Fibroblast of villous mesenchyme (primary cell): ENCODE results near the gene PARM1. TPM values are rescaled to one million over a fixed set of nuclear protein-coding genes. Genes with fewer than 3 reads are reported as not detected.

ENCODE experiments used
- DNase-seq: peaks from one replicate; pipeline ENCODE4 v3.0.0-alpha.2; 2010; ENCODE audit warnings: low read depth
- H3K4me3 ChIP-seq: 2 replicates; pipeline ENCODE4 v1.5.1; 2011; ENCODE audit warnings: low read depth, mild to moderate bottlenecking, low read length
- CTCF ChIP-seq: IDR thresholded peaks from 2 replicates; pipeline ENCODE4 v1.5.1; 2012; ENCODE audit warnings: low read depth, mild to moderate bottlenecking, low read length; ENCODE audit not compliant: insufficient read depth
- total RNA-seq: library from RNA; depleted of rRNA; stranded (reverse); fragments of >200 nt; gene quantifications from 2 replicates; pipeline ENCODE4 v1.2.3, GENCODE V29; 2012

Gene PARM1
- total RNA-seq, 1 donor: 0.86 TPM

GRCh38 chr4:75042601-75043208 lies 109.8 kb downstream of the PARM1 start:
- H3K4me3 ChIP-seq: no peak overlapping the region
- no peak for DNase-seq
- TF ChIP-seq CTCF: no peak

- DNase-seq: no peak
- no peak for TF ChIP-seq CTCF
- H3K4me3 ChIP-seq: no peak overlapping the region
Observed at GRCh38 chr4:75046226-75046625, 113.3 kb downstream of the PARM1 start.

- TF ChIP-seq CTCF: no peak
- no peak overlapping the region for H3K4me3 ChIP-seq
- no peak for DNase-seq
Observed at GRCh38 chr4:75046641-75047040, 113.7 kb downstream of the PARM1 start.

GRCh38 chr4:75048208-75048879 lies 115.4 kb downstream of the PARM1 start:
- no peak overlapping the region for H3K4me3 ChIP-seq
- peak; percentile 16 for TF ChIP-seq CTCF
- DNase-seq: no peak

DNA sequence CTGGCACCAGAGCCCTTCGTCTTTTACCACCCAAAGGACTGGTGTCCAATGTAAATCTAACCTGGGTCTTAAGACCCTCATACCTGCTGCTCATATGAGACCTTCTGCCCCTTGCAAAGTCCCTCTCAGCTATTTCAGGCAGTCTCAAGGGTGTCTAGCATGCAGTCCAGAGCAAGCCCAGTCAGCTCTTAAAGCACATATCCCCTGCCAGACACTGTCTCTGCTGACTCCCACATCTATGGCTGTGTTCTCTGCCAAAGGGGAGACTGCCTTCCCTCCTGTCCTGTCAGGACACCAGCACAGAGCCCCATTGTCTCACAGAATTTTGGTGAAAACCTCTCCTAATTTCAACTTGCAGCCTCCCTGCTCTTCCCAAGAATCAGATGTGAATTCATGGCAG lies 118.5 kb downstream of the PARM1 start:
- TF ChIP-seq CTCF: no peak
- H3K4me3 ChIP-seq: no peak overlapping the region
- no peak for DNase-seq

- TF ChIP-seq CTCF: no peak
- H3K4me3 ChIP-seq: no peak overlapping the region
- no peak for DNase-seq
Observed at GRCh38 chr4:75053352-75053751, 120.4 kb downstream of the PARM1 start.

DNA sequence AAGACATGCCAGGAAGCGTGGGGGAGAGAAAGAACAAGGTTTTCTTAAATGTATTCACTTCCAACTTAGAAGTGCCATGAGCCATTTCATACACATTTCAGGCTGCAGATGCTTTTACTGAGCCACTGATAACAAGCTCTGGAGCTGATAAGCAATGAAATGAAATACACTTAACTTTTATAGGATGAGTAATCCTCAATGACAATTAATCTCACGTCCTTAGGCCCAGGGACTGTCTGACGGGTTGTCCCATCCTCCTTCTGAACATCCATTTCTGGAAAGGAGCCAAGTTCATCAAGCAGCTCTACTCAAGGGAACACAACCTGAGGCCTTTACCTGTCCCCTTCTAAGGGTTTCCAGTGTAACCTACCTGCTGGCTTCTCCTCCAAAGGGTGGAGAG lies 121.2 kb downstream of the PARM1 start:
- no peak for TF ChIP-seq CTCF
- no peak overlapping the region for H3K4me3 ChIP-seq
- DNase-seq: no peak
